Measurements from ENCODE around the gene NEK7.

DNA sequence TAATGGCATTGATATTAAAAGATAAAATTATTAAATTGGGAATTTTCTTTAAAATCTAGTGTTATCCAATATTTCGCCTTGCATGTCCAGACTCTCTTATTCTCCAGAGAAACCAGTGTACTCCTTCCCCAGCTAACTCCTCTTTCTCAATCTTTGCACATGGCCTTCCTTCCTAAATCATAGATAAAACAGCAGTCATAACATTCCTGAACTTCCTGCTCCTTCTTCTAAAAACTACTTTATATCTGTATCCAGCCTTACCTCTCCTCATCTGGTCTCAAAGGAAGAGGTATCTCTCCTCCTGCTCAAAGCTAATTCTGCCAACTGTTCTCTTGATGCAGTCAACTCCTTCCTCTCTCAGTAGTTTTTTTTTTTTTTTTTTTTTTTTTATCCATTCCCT, 39.5 kb upstream of the NEK7 start:
- TF ChIP-seq POLR2A (IDR thresholded peaks at IDR 0.05; ENCODE audit: low read depth, low read length) (no peak), CTCF (conservative IDR thresholded peaks at IDR 0.05; ENCODE audit: low read depth, low read length) (no peak), RAD21 (IDR thresholded peaks at IDR 0.05; ENCODE audit: low read length) (no peak), SMC3 (IDR thresholded peaks at IDR 0.05; ENCODE audit: low read depth, low read length) (no peak)
